A172 (cell line): ENCODE data around the gene ATP13A5. TPM values are rescaled to one million over a fixed set of nuclear protein-coding genes. Genes with fewer than 3 reads are reported as not detected.

Experiments
- DNase-seq: peaks from one replicate; pipeline ENCODE4 v3.0.0-alpha.2; 2015; ENCODE audit warnings: low spot score
- total RNA-seq: library from RNA; depleted of rRNA; stranded (reverse); fragments of >200 nt; shearing (Covaris generic); gene quantifications from 2 replicates; pipeline ENCODE4 v1.2.3, GENCODE V29; 2014; rRNA removed

ATP13A5 gene
- total RNA-seq, 1 experiment from 2014 or later, result not detected

- DNase-seq, result no peak
Measured at GRCh38 chr3:193261970-193262369, 116.6 kb downstream of the ATP13A5 start.

DNA sequence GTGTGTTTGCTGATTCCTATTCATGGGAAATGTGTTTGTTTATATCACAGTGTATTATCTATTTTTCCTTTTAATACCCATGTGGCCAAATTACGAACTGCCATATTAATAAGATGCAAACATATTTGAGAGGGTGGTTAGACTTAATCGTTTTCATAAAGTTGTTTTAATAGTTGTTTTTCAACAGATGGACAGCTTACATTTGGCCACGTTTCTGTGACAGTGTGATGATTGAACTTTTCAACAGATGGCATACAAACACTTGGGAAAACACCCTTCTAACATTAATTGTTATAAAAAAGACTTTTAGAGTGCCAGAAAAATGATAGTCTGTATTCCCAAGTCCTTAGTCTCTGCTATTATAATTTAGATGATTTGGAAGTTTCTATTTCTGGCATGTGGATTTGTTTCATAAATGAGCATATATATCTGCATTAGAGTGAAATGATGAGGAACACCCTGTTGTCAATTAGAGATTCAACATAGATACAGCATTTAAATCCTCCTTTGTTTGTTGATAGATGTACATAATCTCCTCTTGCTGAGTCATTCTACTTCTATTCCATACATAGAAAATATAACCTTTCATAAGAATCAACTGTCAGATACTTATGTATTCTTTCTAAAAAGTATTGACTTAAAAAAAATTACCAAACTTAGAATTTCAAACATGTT is 124.4 kb downstream of the ATP13A5 start:
- no peak for DNase-seq

- no peak for DNase-seq
Measured at GRCh38 chr3:193250492-193250891, 128.1 kb downstream of the ATP13A5 start.

- no peak for DNase-seq
Measured at GRCh38 chr3:193248848-193249468, 129.6 kb downstream of the ATP13A5 start.

- DNase-seq, result no peak
Measured at GRCh38 chr3:193243571-193243970, 135.0 kb downstream of the ATP13A5 start.

- no peak for DNase-seq
Measured at GRCh38 chr3:193241716-193242115, 136.8 kb downstream of the ATP13A5 start.

- DNase-seq, result peak; percentile 69
Measured at GRCh38 chr3:193240850-193241706, 137.5 kb downstream of the ATP13A5 start, which contains the start of gene PLAAT1. PLAAT1 (plus strand) TSS chr3:193241222; CDS start chr3:193255651, 14,429 bp downstream.

DNA sequence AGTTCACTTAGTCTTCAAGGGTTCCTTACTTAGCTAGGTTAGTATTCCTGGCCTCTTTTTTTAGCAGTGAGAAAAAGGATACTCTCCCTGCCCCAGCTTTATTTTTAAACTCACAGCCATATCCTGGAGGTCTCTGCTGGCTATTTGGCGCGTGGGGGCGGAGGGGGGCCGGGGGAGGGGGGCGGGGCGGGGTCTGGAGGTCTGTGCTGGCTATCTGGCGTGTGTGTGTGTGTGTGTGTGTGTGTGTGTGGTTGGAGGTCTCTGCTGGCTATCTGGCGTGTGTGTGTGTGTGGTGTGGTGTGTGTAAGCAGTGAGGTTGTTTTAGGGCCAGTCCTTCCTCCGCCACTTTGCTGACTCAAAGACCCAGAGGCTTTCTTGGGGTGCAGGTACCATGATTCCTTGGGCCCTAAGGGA is 138.1 kb downstream of the ATP13A5 start:
- no peak for DNase-seq

GRCh38 chr3:193237030-193237429 is 141.5 kb downstream of the ATP13A5 start:
- no peak for DNase-seq

- DNase-seq, result no peak
Measured at GRCh38 chr3:193236599-193236998, 142.0 kb downstream of the ATP13A5 start.

GRCh38 chr3:193231201-193231600 is 147.4 kb downstream of the ATP13A5 start:
- no peak for DNase-seq

GRCh38 chr3:193230610-193231009 is 147.9 kb downstream of the ATP13A5 start:
- no peak for DNase-seq

DNA sequence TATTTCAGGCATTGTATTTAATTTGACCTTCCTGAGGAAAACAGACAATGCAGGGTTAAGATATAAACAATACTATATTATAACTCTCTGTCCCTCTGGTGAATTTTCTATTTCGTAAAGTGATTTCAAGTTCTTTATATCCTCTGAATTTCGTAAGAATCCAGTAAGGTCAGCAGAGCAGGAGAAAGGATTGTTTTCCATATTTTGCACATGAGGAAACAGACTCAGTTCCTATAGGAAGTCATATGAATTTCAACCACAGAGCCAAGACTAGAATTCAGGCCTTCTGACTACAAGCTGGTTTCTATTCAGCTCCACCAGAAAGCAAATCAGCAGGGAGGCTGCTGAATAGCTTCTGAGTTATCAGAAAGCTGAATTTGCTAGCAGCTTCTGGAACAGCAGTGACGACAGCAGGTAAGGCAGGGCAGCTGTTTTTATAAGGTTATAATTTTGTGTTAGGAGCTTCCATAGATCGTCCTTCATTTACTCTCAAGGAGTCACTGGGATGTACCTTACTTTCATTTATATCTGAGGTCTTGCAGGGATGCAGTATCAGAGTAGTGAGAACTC is 148.6 kb downstream of the ATP13A5 start:
- no peak for DNase-seq

DNA sequence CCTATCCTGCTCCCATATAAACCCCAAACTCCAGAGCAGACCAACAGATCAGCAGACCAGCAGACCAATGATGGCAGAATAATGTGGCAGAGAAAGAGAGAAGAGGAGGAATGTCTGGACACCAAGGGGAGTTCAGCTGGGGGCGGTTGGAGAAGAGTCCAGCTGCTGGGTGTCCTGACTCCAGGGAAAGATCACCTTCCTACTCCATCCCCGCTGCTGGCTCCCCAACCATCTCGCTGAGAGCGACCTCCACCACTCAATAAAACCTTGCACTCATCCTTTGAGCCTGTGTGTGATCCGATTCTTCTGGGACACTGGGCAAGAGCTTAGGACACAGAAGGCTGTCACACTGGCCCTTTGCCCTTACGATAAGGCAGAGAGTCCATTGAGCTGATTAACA is 150.3 kb downstream of the ATP13A5 start:
- DNase-seq, result no peak

DNA sequence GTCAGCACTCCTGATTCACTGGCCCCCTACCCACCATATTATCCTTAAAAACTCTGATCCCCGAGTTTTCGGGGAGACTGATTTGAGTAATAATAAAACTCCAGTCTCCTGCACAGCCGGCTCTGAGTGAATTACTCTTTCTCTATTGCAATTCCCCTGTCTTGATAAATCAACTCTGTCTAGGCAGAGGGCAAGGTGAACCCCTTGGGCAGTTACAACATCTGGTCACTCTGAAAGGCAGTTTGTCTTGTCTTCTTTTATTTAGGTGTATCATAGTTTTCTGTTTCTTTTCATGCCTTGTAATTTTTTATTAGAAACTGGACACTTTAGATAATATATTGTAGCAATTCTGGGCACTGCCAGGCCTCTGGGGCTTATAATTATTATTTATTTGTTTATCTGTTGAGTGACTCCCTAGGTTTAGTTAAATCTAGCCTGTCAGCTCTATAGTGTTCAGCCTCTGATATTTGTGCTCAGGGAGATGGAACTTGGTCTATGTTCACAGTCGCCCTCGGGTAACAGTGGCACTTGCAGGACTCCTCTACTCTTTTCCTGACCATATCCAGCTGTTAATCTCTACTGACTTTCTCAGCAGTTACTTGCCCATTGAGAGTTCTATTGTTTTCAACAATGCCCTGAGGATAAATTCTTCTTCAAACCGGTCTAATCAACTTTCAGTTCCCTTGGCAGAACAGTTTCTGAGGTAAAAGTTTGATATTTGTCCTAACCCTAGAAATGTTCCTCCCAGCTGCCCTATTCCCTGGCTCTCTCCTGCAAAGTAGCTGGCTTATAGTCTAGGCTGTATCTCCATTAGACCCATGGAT is 153.0 kb downstream of the ATP13A5 start:
- DNase-seq, result no peak

Other genes with a start within 250 kb of the ATP13A5 start
- gene PLAAT1, start 137.5 kb downstream of the ATP13A5 start, total RNA-seq, result 7.5 and 29.3 TPM in 2 replicates
- gene ATP13A4, start 176.1 kb upstream of the ATP13A5 start, total RNA-seq, result not detected in 2 replicates
- 117 and 159 TPM in 2 replicates for gene OPA1, start 214.5 kb upstream of the ATP13A5 start, total RNA-seq